ENCODE results near the gene TMC7. TPM values are rescaled to one million over a fixed set of nuclear protein-coding genes. Genes with fewer than 3 reads are reported as not detected.

Gene TMC7
- total RNA-seq, 1 experiment from 2014 or later, result 5.2 TPM

- ChIA-PET RAD21 (ENCODE audit: low non-redundant PET in 1 of 2, low total read pairs in 2 of 2, uncharacterized antibody in 2 of 2, unreplicated experiment in 2 of 2) (no interaction called here), POLR2A (no interaction called here), CTCF (interaction anchor here (1.3 kb wide), 1 partner anchor 29 kb away, joined by 3 read pairs; no protein-coding TSS in a partner anchor)
- Histone ChIP-seq H3K9ac (ENCODE audit: low read length) (no peak overlapping the region), H3K4me2 (ENCODE audit: low read length) (no peak overlapping the region), H3K27me3 (ENCODE audit: insufficient read depth, low read length) (no peaks in the 10 kb centered on the region), H3K36me3 (ENCODE audit: control insufficient read depth in 1 of 2, insufficient read depth in 2 of 2, low read length in 2 of 2) (peaks cover 0 to 14% of the 10 kb centered on the region in 2 experiments; a peak in 2 of 4 replicates), H3K4me1 (ENCODE audit: control insufficient read depth in 1 of 2, insufficient read depth in 2 of 2, low read length in 2 of 2) (peaks cover 0 to 7% of the 10 kb centered on the region in 2 experiments; a peak in 2 of 4 replicates), H2AFZ (ENCODE audit: low read depth, low read length, poor library complexity, severe bottlenecking) (no peak overlapping the region), H3K9me3 (ENCODE audit: control insufficient read depth in 1 of 2, insufficient read depth in 1 of 2, low read depth in 1 of 2, low read length in 2 of 2) (peaks cover 0 to 7% of the 10 kb centered on the region in 2 experiments; a peak in 1 of 4 replicates), H3K27ac (ENCODE audit: low read depth, low read length) (no peak overlapping the region), H3K9me2 (ENCODE audit: insufficient read depth) (no peaks in the 10 kb centered on the region), H3K79me2 (ENCODE audit: insufficient read depth, low read length) (no peaks in the 10 kb centered on the region), H4K20me1 (ENCODE audit: insufficient read depth) (no peaks in the 10 kb centered on the region), H3K4me3 (replicated peaks in 1 of 2; ENCODE audit: low read depth in 1 of 2, low read length in 2 of 2) (no peak overlapping the region)
- BruUV-seq (replicated peaks), result no TSS peak
- TF ChIP-seq, protein P1, sequence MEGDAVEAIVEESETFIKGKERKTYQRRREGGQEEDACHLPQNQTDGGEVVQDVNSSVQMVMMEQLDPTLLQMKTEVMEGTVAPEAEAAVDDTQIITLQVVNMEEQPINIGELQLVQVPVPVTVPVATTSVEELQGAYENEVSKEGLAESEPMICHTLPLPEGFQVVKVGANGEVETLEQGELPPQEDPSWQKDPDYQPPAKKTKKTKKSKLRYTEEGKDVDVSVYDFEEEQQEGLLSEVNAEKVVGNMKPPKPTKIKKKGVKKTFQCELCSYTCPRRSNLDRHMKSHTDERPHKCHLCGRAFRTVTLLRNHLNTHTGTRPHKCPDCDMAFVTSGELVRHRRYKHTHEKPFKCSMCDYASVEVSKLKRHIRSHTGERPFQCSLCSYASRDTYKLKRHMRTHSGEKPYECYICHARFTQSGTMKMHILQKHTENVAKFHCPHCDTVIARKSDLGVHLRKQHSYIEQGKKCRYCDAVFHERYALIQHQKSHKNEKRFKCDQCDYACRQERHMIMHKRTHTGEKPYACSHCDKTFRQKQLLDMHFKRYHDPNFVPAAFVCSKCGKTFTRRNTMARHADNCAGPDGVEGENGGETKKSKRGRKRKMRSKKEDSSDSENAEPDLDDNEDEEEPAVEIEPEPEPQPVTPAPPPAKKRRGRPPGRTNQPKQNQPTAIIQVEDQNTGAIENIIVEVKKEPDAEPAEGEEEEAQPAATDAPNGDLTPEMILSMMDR (IDR thresholded peaks at IDR 0.05 in 2 of 3, conservative IDR thresholded peaks at IDR 0.05 in 1 of 3; ENCODE audit: borderline replicate concordance in 1 of 3, insufficient read depth in 1 of 3, low read depth in 2 of 3, low read length in 2 of 3), result 0 out of 6 replicates have a peak, but pooled peaks of 1 of the 3 experiments have one; percentile 22
- TF ChIP-seq SP1 (IDR thresholded peaks at IDR 0.05; ENCODE audit: low read depth), result no peak
- no peak for TF ChIP-seq JUND (IDR thresholded peaks at IDR 0.05)
- intact Hi-C loops (cut with micrococcal nuclease), result no loop called here
- DNase-seq (ENCODE audit: low read depth, low spot score) (no peak), ATAC-seq (0 out of 2 replicates have a peak, but pooled peaks have one; percentile 40)
These were observed 27.5 kb downstream of the TMC7 start for GRCh38 chr16:19011169-19011731.

- no peaks in the 10 kb centered on the region for H3K27me3 ChIP-seq (ENCODE audit: insufficient read depth, low read length)
- H3K9me2 ChIP-seq (ENCODE audit: insufficient read depth), result no peaks in the 10 kb centered on the region
- TF ChIP-seq CEBPB (IDR thresholded peaks at IDR 0.05; ENCODE audit: low read depth) (no peak), MAX (IDR thresholded peaks at IDR 0.05) (no peak), POLR2AphosphoS5 (IDR thresholded peaks at IDR 0.05; ENCODE audit: low read depth, low read length) (no peak), FOSL1 (IDR thresholded peaks at IDR 0.05; ENCODE audit: low read depth) (no peak), EZH2phosphoT487 (IDR thresholded peaks at IDR 0.05; ENCODE audit: borderline replicate concordance) (no peak), EGR1 (IDR thresholded peaks at IDR 0.05; ENCODE audit: low read depth) (no peak), RAD21 (IDR thresholded peaks at IDR 0.05; ENCODE audit: low read depth) (peak; percentile 45), TCF7L2 (IDR thresholded peaks at IDR 0.05; ENCODE audit: borderline replicate concordance, extremely low read depth, insufficient read depth, insufficient read length) (no peak), YY1 (IDR thresholded peaks at IDR 0.05; ENCODE audit: extremely low read depth, insufficient replicate concordance, low read depth, low read length) (no peak), SIN3A (IDR thresholded peaks at IDR 0.05; ENCODE audit: low read depth) (no peak)
- TF ChIP-seq, protein P2, sequence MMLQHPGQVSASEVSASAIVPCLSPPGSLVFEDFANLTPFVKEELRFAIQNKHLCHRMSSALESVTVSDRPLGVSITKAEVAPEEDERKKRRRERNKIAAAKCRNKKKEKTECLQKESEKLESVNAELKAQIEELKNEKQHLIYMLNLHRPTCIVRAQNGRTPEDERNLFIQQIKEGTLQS (IDR thresholded peaks at IDR 0.05), result no peak
- TF ChIP-seq, protein P1 (IDR thresholded peaks at IDR 0.05 in 2 of 3, conservative IDR thresholded peaks at IDR 0.05 in 1 of 3; ENCODE audit: borderline replicate concordance in 1 of 3, insufficient read depth in 1 of 3, low read depth in 2 of 3, low read length in 2 of 3), result peak in 1 of 3 experiments; percentile 28; a peak in 1 of 6 replicates
- H4K20me1 ChIP-seq (ENCODE audit: insufficient read depth), result no peaks in the 10 kb centered on the region
- H3K4me3 ChIP-seq (replicated peaks in 1 of 2; ENCODE audit: low read depth in 1 of 2, low read length in 2 of 2), result no peak overlapping the region
- H2AFZ ChIP-seq (ENCODE audit: low read depth, low read length, poor library complexity, severe bottlenecking), result no peak overlapping the region
- H3K79me2 ChIP-seq (ENCODE audit: insufficient read depth, low read length), result no peaks in the 10 kb centered on the region
- peaks cover 0 to 7% of the 10 kb centered on the region in 2 experiments; a peak in 1 of 4 replicates for H3K9me3 ChIP-seq (ENCODE audit: control insufficient read depth in 1 of 2, insufficient read depth in 1 of 2, low read depth in 1 of 2, low read length in 2 of 2)
- no peak overlapping the region for H3K27ac ChIP-seq (ENCODE audit: low read depth, low read length)
- BruUV-seq (replicated peaks), result no TSS peak
- DNase-seq (ENCODE audit: low read depth, low spot score) (no peak), ATAC-seq (no peak; the same call in 1 of the 2 replicates)
- RAD21 ChIA-PET (ENCODE audit: low non-redundant PET in 1 of 2, low total read pairs in 2 of 2, uncharacterized antibody in 2 of 2, unreplicated experiment in 2 of 2), result no interaction called here
- POLR2A ChIA-PET, result no interaction called here
- H3K4me2 ChIP-seq (ENCODE audit: low read length), result no peak overlapping the region
- intact Hi-C loops (cut with micrococcal nuclease), result no loop called here
- CTCF ChIA-PET, result no interaction called here
- H3K36me3 ChIP-seq (ENCODE audit: control insufficient read depth in 1 of 2, insufficient read depth in 2 of 2, low read length in 2 of 2), result peaks cover 0 to 16% of the 10 kb centered on the region in 2 experiments; a peak in 2 of 4 replicates
- no peak overlapping the region for H3K9ac ChIP-seq (ENCODE audit: low read length)
- H3K4me1 ChIP-seq (ENCODE audit: control insufficient read depth in 1 of 2, insufficient read depth in 2 of 2, low read length in 2 of 2), result no peaks in the 10 kb centered on the region
These were observed 30.7 kb downstream of the TMC7 start for GRCh38 chr16:19014461-19014860.
